ENCODE data around the gene DHRS1.
"Not testable (repeated sequence)": the region's sequence is repeated elsewhere in the genome, so short reads cannot be mapped to it uniquely, and the experiment has no call there.

The DHRS1 gene

DNA sequence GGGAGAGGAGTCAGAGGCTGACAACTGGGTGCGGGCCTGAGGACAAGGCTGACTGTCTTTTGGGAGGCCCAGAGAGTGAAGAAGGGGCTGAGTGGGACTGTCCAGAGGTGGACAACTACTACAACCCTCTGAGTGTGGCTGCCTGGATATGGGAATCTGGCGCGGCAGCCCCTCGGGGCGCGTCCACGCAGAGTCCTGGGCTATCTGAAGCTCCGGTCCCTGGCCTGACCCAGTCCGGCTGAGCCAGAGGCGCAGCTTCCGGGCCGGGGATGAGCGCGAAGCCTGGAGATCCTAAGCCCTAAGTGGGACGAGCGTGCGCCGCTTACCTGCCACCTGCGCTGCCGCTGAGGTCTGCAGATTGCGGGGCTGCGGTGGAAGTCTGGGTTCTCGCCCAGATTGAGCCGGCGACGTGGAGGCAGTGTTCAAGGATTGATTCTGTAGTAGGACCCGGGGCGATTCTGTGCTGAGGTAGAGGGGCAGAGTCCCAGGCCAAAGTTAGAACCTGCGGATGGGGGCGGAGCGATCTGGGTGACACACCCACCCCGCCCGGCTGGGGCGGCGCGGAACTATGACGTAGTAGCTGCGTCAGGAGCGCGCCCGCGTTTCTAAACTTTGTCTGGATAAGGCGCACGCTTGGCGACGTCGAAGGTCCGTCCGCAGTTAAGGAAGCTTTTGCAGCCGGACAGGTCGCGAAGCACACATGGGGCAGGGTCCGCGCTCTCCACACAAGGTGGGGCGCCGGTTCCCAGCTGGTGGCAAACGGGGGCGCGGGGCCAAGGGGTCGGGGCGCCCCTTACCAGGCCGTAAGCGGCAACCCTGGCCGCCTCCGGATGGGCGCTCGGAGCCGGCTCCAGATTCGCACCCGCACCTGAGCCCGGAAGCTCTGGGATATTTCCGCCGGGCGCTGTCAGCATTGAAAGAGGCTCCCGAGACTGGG is at the start of gene DHRS1, which contains the start of gene NOP9:
DHRS1 (minus strand) TSS at position 526 of the 937 bp plus-strand sequence. CDS start 674 bp downstream, outside the sequence.
NOP9 (plus strand) TSS at position 596 of the 937 bp plus-strand sequence; CDS start at position 701, 105 bp downstream.
- peak; percentile 93 for DNase-seq

DNA sequence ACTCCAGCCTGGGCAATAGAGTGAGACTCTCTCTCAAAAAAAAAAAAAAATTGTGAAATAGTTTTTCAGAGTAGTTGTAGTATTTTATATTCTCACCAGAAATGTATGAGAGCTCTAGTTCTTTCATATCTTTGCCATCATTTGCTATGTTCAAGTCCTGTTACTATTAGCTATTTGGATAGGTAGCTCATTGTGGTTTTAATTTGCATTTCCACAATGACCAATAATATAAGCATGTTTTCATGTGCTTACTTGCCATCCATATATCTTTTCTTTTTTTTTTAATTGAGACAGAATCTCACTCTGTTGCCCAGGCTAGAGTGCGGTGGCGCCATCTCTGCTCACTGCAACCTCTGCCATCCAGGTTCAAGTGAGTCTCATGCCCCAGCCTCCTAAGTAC is 48.6 kb upstream of the DHRS1 start:
- no peak for DNase-seq

DNA sequence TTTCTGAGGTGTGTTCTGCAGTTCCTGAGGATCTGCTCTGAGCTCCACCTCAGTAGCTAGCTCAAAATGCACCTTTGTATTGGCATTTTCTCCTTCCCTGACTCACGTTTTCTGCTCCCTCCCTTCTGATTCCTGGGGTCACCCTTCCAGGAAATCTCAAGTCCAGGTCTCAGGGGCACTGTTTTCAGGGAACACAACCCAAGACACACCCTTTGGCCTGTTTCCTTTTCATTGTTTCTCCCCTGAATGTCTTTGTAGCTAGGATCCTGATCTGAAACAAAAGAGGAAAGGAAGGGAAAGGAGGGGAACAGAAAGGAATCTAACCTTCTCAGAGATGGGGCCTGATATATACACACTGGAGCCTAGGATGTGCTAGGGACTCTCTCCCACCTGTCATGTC is 47.6 kb upstream of the DHRS1 start:
- no peak for DNase-seq

DNA sequence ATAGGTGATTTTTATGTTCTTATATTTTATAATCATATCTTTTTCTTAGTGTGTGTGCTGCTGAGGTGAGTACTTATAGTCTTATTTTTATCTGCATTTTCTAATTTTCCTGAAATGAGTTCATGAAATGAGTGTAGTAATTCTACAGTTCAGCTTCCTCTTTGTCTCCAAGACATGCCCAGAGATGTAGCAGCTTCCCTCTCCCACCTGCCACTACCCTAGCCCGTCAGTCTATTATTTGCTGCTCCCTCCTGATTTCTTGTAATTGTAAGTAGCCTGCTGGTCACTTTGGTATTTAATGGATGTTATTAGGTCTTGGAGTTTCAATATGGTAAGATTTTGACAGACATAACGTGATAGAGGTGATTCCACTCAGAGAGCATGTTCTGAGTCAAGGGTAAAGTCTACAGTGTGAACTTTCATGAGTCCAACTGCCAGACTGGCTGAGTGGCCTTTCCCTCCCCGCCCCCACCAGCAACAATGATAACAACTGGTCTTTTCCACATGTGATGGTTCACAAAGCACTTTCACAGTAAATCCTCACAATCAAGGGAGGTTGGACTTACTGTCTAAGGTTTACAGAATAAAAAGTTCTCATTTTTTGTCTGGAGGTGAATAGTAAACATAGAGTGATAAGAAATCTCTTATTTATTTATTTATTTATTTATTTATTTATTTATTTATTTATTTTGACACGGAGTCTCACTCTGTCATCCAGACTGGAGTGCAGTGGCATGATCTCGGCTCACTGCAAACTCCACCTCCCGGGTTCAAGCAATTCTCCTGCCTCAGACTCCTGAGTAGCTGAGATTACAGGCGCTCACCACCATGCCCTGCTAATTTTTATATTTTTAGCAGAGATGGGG is 44.4 kb upstream of the DHRS1 start:
- no peak for DNase-seq

DNA sequence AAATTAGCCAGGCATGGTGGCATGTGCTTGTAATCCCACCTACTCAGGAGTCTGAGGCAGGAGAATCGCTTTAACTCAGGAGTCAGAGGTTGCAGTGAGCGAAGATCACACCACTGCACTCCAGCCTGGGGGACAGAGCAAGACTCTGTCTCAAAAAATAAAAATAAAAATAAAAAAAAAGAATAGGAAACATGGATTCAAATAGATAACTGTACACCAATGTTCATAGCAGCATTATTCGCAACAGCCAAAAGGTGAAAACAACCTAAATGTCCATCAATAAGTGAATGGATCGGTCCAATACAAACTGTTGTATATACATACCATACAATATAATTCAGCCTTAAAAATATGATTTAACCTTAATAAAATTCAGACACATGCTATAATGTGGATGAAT is 43.3 kb upstream of the DHRS1 start:
- DNase-seq = no peak

DNA sequence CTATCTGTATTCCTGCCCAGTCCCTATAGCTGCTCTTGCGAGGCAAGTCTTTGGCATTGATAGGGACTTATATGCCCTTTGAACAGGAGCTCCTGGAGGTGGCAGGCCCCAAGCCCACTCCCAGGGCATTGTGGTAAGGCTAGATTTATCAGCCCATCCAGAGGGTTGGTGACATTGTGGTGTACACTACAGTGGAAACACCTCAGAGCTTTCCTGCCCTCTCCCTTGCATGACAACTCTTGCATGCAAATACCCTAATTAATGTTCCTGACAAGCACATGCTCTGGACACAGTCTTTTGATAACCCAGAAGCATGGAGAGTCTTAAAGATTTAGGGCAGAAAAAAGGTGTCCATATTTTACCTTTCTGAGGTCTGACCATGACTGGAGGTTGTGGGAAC is 41.0 kb upstream of the DHRS1 start:
- no peak for DNase-seq

DNA sequence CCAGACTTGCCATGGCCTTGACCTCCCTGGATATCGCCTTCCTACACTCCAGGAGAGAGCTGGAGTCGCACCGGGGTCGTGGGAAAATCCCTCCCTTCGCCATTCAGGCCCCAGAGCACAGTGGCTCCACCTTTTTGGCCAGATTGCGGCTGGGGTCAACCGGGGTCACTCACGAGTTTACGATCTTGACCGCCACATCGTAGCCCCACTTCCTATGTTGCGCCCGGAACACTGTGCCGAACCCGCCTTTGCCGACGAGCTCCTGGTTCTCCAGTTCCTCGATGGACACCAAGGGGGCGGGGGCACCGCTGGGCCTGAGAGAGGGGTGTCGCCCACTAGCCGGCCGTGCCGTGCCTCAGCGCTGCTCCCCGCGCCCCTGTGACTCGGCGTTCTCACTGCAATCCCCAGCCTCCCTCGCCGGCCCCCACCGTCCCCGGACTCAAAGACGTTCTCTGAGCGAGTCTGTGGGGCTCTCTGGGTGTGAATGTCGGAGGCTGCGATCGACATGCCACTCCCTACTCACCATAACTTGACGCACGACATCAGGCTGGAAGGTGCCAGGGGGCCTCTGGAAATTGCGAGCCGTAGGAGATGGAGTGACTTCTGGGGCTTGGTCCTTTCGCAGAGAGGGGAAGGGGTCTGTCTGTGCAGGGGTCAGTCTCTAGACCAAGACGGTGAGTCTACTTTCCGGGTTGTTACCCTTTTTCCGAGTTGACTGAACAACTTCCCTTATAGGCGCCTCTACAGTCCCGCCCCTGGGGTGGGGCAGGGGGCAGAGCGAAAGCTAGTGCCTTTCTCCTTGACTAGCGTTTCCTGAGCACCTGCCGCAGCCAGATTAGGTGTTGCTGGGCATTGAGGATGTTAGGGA is 39.9 kb upstream of the DHRS1 start, which contains the start of gene RIPK3:
RIPK3 (minus strand) TSS at position 708 of the 868 bp plus-strand sequence; CDS start at position 543, 165 bp downstream.
- peak; percentile 73 for DNase-seq

DNA sequence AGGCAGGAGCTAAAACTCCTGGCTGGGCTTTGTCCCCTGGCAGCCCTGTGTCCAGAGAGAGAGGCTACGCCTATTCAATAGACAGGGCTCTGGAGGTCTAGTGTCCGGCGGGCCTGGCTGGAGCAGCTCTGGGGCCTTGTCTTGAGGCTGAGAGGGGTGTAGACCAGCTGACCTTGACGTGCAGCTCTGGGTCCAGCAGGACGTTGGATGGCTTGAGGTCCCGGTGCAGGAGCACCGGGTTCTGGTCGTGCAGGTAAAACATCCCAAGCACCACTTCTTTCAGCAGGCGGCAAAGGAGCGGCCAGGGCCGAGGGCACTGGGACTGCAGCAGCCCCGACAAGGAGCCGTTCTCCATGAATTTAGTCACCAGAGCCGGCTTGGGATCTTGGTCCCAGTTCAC is 39.3 kb upstream of the DHRS1 start:
- DNase-seq = no peak

DNA sequence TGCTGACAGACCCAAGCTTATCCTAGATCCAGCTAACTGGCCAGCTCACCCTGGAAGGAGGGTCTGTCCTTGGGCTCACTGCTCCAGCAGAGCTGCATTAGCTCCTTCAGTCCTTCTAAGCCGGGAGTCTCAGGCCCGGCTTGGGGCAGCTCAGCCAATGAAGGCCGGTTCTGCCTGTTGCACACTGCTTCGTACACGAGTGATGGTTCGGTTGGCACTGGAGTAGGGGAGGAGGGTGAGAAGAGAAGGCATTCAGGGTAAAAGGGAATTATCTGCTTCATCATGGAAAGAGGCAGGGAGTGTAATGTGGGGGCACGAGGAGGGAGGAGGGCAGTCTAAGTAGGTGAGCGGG is 38.2 kb upstream of the DHRS1 start:
- DNase-seq = no peak

DNA sequence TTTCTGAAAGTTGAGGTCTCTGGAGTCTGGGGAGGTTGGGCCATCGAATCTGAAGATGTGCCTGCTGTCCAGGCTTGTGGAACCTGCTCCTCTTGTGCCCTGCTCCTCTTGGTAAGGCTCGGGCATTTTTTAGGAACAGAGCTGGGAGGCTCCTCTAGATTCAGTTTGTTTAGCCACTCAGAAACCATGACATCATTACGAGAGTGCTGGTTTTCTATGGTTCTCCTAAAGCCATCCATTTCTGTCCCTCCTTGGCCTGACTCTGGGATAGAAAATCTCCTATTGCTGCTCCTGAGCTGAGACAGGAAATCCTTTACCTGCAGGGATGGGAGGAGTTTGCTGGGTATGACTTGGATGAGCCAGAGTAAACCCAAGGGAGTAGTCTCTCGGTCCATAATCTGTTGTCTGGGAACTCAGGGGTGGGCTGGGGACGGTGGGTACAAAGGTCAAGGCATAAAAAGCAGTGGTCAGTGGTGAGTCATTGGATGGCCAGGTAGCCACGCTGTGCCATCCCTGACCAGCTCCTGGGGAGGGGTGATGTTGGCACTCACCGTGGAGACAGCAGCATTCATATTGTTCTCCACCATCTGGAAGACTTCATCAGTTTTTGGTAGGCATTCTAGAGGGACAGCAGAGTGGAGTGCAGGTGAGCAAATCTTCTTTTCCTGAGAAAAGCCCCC is 37.7 kb upstream of the DHRS1 start:
- DNase-seq = no peak

DNA sequence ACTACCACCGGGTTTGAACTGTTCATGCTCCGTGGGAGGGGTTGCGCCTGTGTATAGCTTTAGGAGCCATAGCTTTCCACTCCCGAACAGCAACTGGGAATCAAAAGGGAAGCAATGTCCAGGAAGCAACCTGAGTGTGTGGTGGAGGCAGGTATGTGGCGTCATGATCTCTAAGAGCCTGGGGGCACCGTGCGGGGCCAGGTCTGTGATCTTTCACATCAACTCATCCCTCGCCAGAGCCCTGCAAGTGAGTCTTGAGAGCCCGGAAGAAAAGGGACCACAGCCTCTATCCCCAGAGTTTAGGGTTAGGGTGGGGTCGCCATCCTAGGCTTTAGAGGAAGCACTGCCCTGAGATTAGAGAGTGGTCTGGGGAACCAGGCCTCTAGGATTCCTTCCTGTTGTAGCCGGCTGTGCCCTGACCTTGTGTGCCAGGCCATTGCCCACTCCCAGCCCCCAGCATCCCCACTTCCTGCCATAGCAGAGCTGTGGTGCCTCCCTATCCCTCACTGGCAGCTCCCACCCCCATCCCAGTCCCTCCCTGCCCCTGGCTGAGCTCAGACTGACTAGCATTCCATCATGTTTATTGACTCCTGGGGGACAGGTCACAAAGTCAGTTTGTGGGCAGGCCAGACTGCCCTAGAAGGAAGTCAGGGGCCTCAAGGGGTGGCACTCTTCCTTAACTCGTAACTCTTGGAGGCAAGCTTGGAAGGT is 36.0 kb upstream of the DHRS1 start:
- no peak for DNase-seq

DNA sequence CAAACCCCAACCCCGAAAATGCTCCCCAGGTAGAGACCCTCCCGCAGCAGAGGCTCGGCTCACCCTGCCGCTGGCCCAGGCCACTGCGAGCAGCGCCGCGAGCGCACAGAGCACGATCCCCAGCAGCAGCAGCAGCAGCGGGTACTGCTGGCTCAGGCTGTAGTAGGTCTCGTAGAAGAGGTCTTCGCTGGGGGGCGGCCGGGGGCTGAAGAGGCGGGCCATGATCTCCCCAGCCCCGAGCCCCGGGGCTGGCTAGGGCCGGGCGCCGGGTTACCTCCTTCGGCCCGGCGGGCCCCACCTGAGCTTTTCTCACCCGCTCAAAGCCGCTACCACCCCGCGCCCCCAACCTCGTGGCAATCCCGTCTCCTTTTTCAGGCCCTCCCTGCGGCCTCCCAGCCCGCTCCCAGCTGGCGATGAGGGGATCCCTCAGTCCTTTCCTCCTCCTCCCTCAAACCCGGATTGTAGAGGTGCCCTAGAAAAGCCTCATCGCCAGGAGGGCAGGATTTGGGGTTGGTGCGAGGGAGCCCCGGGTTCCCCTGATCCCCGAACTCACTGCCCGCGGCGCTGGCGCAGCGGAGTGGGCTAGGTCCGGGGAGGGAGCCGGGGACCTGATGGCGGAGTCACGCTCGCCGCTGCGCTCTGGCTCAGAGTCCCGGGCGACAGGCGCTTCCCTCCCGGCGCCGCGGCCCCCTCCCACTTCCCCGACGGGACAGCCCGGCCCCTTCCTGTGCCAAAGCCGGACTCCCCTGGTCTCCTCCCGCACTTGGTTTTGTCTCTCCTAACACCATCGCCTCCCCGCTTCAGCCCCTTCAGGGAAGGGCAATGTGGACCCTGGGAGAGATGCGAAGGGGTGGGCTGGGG is 35.1 kb upstream of the DHRS1 start, which contains the start of gene ADCY4:
ADCY4 (minus strand) TSS at position 641 of the 861 bp plus-strand sequence; CDS start at position 222, 419 bp downstream.
- DNase-seq = peak; percentile 34

DNA sequence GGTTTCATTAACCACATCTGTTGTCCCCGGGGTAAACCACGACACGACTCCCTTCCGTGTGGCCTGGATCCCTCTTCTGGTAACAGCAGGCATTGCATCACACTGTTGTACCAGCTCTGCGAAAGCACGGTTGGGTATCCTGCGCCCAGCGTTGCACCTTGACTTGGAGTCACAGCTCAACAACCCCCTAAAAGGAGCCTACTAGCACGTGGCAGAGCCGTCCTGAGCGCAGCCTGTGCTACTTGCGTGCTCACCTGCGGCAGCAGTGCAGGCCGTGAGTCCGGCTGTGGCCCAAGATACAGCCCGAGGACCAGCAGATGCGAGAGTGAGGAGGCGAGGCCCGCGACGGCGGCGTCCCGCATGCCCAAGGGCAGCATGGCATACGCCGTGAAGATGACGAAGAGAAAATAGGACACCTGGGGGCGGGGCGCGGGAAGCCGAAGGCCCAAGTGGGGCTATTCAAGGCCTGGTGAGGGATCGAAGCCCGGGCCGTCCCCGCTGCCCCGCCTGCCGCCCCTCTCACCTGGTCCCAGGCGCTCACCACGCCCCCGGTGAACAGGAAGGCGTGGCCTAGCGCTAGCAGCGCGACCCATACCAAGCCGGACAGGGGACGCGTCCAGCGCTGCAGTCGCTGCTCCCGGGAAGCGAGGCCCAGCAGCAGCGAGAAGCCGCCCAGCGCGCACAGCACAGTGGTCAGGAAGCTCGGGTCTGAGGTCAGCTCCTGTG is 32.9 kb upstream of the DHRS1 start:
- peak; percentile 78 for DNase-seq

DNA sequence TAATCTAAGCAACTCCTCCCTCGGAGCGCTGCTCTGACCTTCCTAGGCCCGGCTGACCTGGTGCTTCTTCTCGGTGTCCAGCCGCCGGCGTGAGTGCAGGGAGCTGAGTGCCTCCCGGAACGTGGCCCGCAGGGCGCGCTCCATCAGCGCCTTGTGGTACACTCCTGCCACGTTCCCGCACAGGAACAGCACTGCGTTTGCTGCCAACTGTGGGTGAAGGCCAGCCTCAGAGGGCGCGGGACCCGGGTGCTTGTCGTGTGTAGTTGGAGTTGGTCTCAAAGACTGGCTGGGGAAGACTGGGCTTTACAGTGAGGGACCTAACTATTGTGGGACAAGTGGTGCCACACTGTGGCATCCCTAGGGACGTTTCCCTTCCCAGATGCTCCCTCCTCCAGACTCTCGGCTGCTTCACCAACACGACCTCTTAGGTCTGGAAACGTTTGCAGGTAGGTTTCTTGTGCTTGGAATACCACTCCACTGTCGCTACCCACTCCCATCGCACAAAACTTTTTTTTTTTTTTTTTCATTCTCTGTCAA is 32.2 kb upstream of the DHRS1 start:
- no peak for DNase-seq

DNA sequence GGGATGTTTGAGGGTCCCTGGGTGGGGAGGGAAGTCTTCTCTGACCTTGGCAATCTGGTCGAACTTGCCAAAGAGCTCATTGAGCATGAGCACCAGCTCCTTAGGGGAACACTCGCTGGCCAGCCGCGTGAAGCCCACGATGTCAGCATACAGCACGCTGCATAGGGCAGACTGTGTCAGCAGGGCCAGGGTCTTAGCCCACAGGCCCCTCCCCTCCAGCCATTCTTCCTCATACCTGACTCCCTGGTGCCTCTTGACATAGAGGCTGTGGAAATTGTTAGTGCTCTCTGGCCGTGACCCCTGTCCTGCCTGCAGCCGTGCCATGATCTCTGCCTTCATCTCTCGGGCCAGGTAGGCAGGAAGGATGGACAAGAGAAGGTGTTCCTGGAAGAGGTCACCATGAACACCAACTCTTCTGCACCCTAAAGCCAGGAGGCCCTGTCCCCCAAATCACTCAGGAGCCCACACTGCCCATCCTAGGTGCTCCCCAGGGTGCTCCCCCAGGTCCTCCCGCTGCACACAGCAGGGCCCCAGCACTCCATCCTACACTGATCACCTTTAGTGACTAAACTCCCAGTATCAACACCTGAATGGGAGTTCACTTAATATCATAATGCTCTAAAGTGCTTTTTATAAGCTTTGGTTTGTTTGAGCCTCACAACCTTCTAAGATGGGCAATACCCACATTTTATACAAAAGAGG is 31.5 kb upstream of the DHRS1 start:
- DNase-seq = no peak

DNA sequence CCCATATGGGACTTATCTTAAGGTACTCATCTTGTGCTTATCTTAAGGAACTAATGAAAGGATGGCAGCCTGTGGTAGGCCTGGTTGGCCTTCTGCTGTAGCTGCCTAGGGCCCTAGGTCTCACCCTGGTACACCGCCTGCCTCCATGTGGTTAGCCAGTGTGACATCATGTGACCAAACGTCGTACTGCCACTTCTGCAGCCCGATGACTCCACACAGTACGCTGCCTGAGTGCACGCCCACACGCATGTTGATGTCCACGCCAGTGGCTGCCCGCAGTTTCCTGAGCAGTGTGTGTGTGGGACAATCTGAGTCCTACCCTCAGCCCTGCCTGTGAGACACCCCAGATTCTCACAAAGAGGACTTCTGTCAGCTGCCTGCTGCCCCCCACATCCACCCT is 30.2 kb upstream of the DHRS1 start:
- DNase-seq = no peak

DNA sequence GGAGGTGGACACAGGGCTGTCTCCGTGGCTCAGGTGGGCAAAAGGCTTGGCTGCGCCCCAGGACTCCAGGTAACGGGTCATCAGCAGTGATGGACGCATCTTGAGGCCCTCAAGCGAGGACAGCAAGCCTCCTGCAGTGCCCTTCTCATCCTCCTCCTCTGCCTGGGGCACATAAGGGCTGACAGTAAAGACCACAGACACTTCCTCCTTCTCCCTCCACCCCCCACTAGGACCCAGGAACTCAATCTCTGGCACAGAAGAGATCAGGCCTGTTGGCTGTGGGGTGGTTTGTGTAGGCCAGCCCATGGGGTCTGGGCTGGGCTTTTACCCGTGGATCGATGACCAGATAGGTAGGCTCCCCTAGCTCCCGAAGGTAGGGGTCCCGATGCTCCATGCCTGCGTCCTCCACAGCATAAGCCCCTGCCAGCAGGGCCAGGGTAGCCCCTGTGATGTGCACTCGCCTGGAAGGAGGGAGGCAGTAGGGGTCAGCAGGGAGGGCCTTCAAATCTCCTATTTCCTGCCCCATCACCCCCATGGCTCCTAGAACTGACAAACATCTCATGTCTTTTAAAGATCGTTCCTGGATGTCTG is 29.6 kb upstream of the DHRS1 start:
- DNase-seq = no peak

DNA sequence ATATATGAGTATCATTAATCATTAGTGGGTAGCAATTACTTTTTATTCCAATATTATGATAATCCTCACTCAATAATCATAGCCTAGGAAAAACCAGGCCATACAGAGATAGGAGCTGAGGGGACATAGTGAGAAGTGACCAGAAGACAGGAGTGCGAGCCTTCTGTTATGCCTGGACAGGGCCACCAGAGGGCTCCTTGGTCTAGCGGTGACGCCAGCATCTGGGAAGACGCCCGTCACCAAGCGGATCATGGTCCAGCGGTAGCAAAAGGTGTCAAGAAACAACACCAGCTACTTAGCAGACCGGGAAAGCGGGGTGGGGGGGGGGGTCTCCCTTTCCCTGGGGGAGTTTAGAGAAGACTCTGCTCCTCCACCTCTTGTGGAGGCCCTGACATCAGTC is 28.3 kb upstream of the DHRS1 start:
- not testable (repeated sequence) for DNase-seq

Data from stimulated activated CD4-positive, alpha-beta T cell treated with anti-CD3 and anti-CD28 coated beads, Interleukin-4, amount 100 ng/mL, for 1 hour (primary cell).